ENCODE measurements around the gene C3orf49.

The C3orf49 gene

GRCh38 chr3:63853106-63853505 lies 34.0 kb downstream of the C3orf49 start:
- no peak for DNase-seq

- no peak for DNase-seq
These were observed 36.3 kb downstream of the C3orf49 start for GRCh38 chr3:63855333-63855940.

- DNase-seq = no peak
These were observed 38.2 kb downstream of the C3orf49 start for GRCh38 chr3:63857311-63857710.

GRCh38 chr3:63860776-63861175 lies 41.7 kb downstream of the C3orf49 start:
- DNase-seq = no peak

- DNase-seq = no peak
These were observed 42.2 kb downstream of the C3orf49 start for GRCh38 chr3:63861306-63861705.

- DNase-seq = no peak
These were observed 43.7 kb downstream of the C3orf49 start for GRCh38 chr3:63862804-63863149.

- DNase-seq = peak; percentile 38
These were observed 44.3 kb downstream of the C3orf49 start, which contains the start of the genes ATXN7 and THOC7 for GRCh38 chr3:63863150-63864007. TSS of gene ATXN7 (plus strand) at chr3:63863867. CDS start at chr3:63912599, 48,732 bp downstream. TSS of gene THOC7 (minus strand) at chr3:63863805. CDS start at chr3:63863790, 15 bp downstream.

GRCh38 chr3:63864008-63864964 lies 45.2 kb downstream of the C3orf49 start:
- peak; percentile 17 for DNase-seq

- no peak for DNase-seq
These were observed 45.8 kb downstream of the C3orf49 start for GRCh38 chr3:63864965-63865327.

GRCh38 chr3:63867225-63867624 lies 48.1 kb downstream of the C3orf49 start:
- no peak for DNase-seq

GRCh38 chr3:63869940-63870614 lies 51.0 kb downstream of the C3orf49 start:
- DNase-seq = no peak

- no peak for DNase-seq
These were observed 51.5 kb downstream of the C3orf49 start for GRCh38 chr3:63870615-63871005.

GRCh38 chr3:63872135-63872924 lies 53.2 kb downstream of the C3orf49 start:
- no peak for DNase-seq

GRCh38 chr3:63874769-63875168 lies 55.7 kb downstream of the C3orf49 start:
- DNase-seq = no peak

- DNase-seq = no peak
These were observed 56.4 kb downstream of the C3orf49 start for GRCh38 chr3:63875510-63875909.

- DNase-seq = no peak
These were observed 57.2 kb downstream of the C3orf49 start for GRCh38 chr3:63876260-63876659.

- no peak for DNase-seq
These were observed 58.8 kb downstream of the C3orf49 start for GRCh38 chr3:63877737-63878393.

GRCh38 chr3:63878394-63879060 lies 59.4 kb downstream of the C3orf49 start:
- DNase-seq = no peak

- DNase-seq = no peak
These were observed 61.6 kb downstream of the C3orf49 start for GRCh38 chr3:63880653-63881052.

- DNase-seq = peak; percentile 22
These were observed 67.8 kb downstream of the C3orf49 start for GRCh38 chr3:63886858-63887257.

GRCh38 chr3:63891518-63891917 lies 72.4 kb downstream of the C3orf49 start:
- no peak for DNase-seq

Data from midbrain (tissue), 1 donor.